A673 (cell line): ENCODE results near the gene TAS1R3.

ENCODE experiments used
- CTCF ChIP-seq: fragments of 300-800, 200-600 bp; sonication (generic); conservative IDR thresholded peaks from 2 replicates; pipeline ENCODE4 v1.5.1; 2017; ENCODE audit warnings: low read depth, mild to moderate bottlenecking, antibody characterized with exemption, low read length, moderate library complexity, mixed read lengths
- EZH2 ChIP-seq: fragments of 200-600 bp; sonication (generic); IDR thresholded peaks from 2 replicates; pipeline ENCODE4 v1.6.1; 2017; ENCODE audit warnings: borderline replicate concordance, low read depth, mild to moderate bottlenecking, mixed read lengths, antibody characterized with exemption, low read length; ENCODE audit not compliant: poor library complexity, severe bottlenecking

GRCh38 chr1:1347663-1348419, 16.8 kb downstream of the TAS1R3 start:
- no peak for TF ChIP-seq CTCF
- TF ChIP-seq EZH2 = no peak
